HepG2 (cell line): ENCODE data around the gene LIPE. TPM values are rescaled to one million over a fixed set of nuclear protein-coding genes. Genes with fewer than 3 reads are reported as not detected.

ENCODE experiments used
- ATAC-seq: fragments of 200-7000 bp; cut with Tn5 transposase; 3 replicates; pipeline ENCODE4 v1.9.1; 2020; ENCODE audit warnings: mild to moderate bottlenecking, moderate library complexity
- BruUV-seq: library from RNA; stranded (reverse); fragments of 400-500 nt; replicated peaks from 2 replicates; lab custom pipeline; 2021; lab: Mats Ljungman, UMichigan
- CTCF ChIA-PET: fragments of 300-600 bp; formaldehyde crosslinking; extraction: SDS; loops from one replicate; lab custom pipeline; 2021; ENCODE audit warnings: low total read pairs, inconsistent platforms, low intra/inter-chr PET ratio; lab: Yijun Ruan, JAX
- POLR2A ChIA-PET: fragments of 350-600 bp; sonication (Branson Sonifier 250); formaldehyde crosslinking; loops from one replicate; lab custom pipeline; 2020; ENCODE audit warnings: antibody characterized with exemption, inconsistent platforms; lab: Yijun Ruan, JAX
- DNase-seq: peaks from one replicate; pipeline ENCODE4 v3.0.0-alpha.2; 2015; ENCODE audit warnings: low spot score
- FAIRE-seq: peaks from 3 replicates; lab custom pipeline; 2011; peaks lifted over from hg19 to GRCh38; lab: Jason Lieb, UNC
- H2AFZ ChIP-seq: one replicate; pipeline ENCODE4 v1.6.1; 2011; ENCODE audit warnings: low read length, inconsistent platforms
- H3K27ac ChIP-seq: fragments of 300-600 bp; 3 replicates; pipeline ENCODE4 v1.8.0; 2011; ENCODE audit warnings: mixed run types, mild to moderate bottlenecking, mixed read lengths, low read length, inconsistent platforms; ENCODE audit not compliant: insufficient read depth; ENCODE audit errors: extremely low read length
- H3K27me3 ChIP-seq, 2 experiments: fragments of 200-600 bp in 1 of 2; 2 replicates in 1 of 2; 3 replicates in 1 of 2; pipeline versions ENCODE4 v1.6.0 to v1.8.0; 2011; ENCODE audit warnings: low read length in 2 of 2, mild to moderate bottlenecking in 2 of 2, moderate library complexity in 2 of 2, inconsistent platforms in 1 of 2; ENCODE audit not compliant: insufficient read depth in 2 of 2, control insufficient read depth in 1 of 2
- H3K36me3 ChIP-seq, 2 experiments: fragments of 200-600 bp in 1 of 2; replicated peaks in 1 of 2; 2 replicates in 1 of 2; 3 replicates in 1 of 2; pipeline versions ENCODE4 v1.5.1 to v1.8.0; 2011; ENCODE audit warnings: low read length in 2 of 2, inconsistent platforms in 1 of 2; ENCODE audit not compliant: insufficient read depth in 2 of 2, control insufficient read depth in 1 of 2
- H3K4me1 ChIP-seq: 2 replicates; pipeline ENCODE4 v1.5.1; 2012; ENCODE audit warnings: low read length, inconsistent platforms; ENCODE audit not compliant: insufficient read depth
- H3K4me2 ChIP-seq: 2 replicates; pipeline ENCODE4 v1.6.0; 2011; ENCODE audit warnings: low read depth, low read length, inconsistent platforms
- H3K4me3 ChIP-seq, 3 experiments: fragments of 200-600 bp in 1 of 3; sonication (generic), shearing (Covaris generic) in 1 of 3; replicated peaks in 1 of 3; 2 replicates each; pipeline ENCODE4 v1.5.1; 2011 to 2016; ENCODE audit warnings: low read length in 3 of 3, inconsistent platforms in 2 of 3, low read depth in 2 of 3, mild to moderate bottlenecking in 2 of 3, control low read depth in 1 of 3, mixed read lengths in 1 of 3; ENCODE audit not compliant: insufficient read depth in 1 of 3
- H3K79me2 ChIP-seq: one replicate; pipeline ENCODE4 v1.6.1; 2011; ENCODE audit warnings: low read length, inconsistent platforms; ENCODE audit not compliant: insufficient read depth
- H3K9ac ChIP-seq: 2 replicates; pipeline ENCODE4 v1.6.0; 2011; ENCODE audit warnings: mild to moderate bottlenecking, low read depth, low read length, inconsistent platforms; ENCODE audit not compliant: insufficient read depth
- H3K9me3 ChIP-seq: 2 replicates; pipeline ENCODE4 v1.5.1; 2012; ENCODE audit warnings: mild to moderate bottlenecking, low read length
- H4K20me1 ChIP-seq: 2 replicates; pipeline ENCODE4 v1.6.0; 2011; ENCODE audit warnings: inconsistent platforms, mild to moderate bottlenecking, low read length, moderate library complexity; ENCODE audit not compliant: insufficient read depth
- BCL6 ChIP-seq: IDR thresholded peaks from 2 replicates; pipeline ENCODE4 v1.6.1; 2016; ENCODE audit warnings: missing genetic modification reagents, missing compliant biosample characterization
- CCDC6 ChIP-seq: sonication (generic); formaldehyde crosslinking; IDR thresholded peaks from 2 replicates; pipeline ENCODE4 v1.8.1; 2022; ENCODE audit warnings: mild to moderate bottlenecking, missing genetic modification reagents, moderate library complexity
- MYNN ChIP-seq: sonication (generic); formaldehyde crosslinking; IDR thresholded peaks from 2 replicates; pipeline ENCODE4 v1.4.0; 2020; ENCODE audit warnings: mild to moderate bottlenecking, low read depth, missing genetic modification reagents
- NR2C2 ChIP-seq: sonication (generic); formaldehyde crosslinking; IDR thresholded peaks from 2 replicates; pipeline ENCODE4 v1.4.0; 2020; ENCODE audit warnings: missing genetic modification reagents, mild to moderate bottlenecking, moderate library complexity, borderline replicate concordance
- NR3C1 ChIP-seq: sonication (generic); formaldehyde crosslinking; IDR thresholded peaks from 2 replicates; pipeline ENCODE4 v1.4.0; 2020; ENCODE audit warnings: missing genetic modification reagents
- ONECUT2 ChIP-seq: sonication (generic); formaldehyde crosslinking; IDR thresholded peaks from 2 replicates; pipeline ENCODE4 v1.4.0; 2020; ENCODE audit warnings: missing genetic modification reagents
- SP140L ChIP-seq: sonication (generic); formaldehyde crosslinking; IDR thresholded peaks from 2 replicates; pipeline ENCODE4 v1.4.0; 2020; ENCODE audit warnings: missing genetic modification reagents, borderline replicate concordance
- TEAD2 ChIP-seq: sonication (generic); formaldehyde crosslinking; IDR thresholded peaks from 2 replicates; pipeline ENCODE4 v1.9.0; 2021; ENCODE audit warnings: missing genetic modification reagents
- ZNF644 ChIP-seq: IDR thresholded peaks from 2 replicates; pipeline ENCODE4 v1.6.1; 2016; ENCODE audit warnings: low read depth
- ZNF672 ChIP-seq: sonication (generic); formaldehyde crosslinking; IDR thresholded peaks from 2 replicates; pipeline ENCODE4 v1.8.1; 2022; ENCODE audit warnings: missing genetic modification reagents
- ZNF678 ChIP-seq: sonication (generic); formaldehyde crosslinking; IDR thresholded peaks from 2 replicates; pipeline ENCODE4 v1.4.0; 2020; ENCODE audit warnings: mild to moderate bottlenecking, missing genetic modification reagents
- ZNF790 ChIP-seq: sonication (generic); formaldehyde crosslinking; IDR thresholded peaks from 2 replicates; pipeline ENCODE4 v1.8.0; 2022; ENCODE audit warnings: missing genetic modification reagents, mild to moderate bottlenecking, borderline replicate concordance
- WGBS: methylation state at CpG from one replicate; pipeline ENCODE4 v1.1.6; 2017; ENCODE audit warnings: low lambda C conversion rate; 5-methylcytosine and 5-hydroxymethylcytosine counted together
- in situ Hi-C: cut with HindIII; loops from 2 replicates; pipeline ENCODE4 v1.10.0; 2017; ENCODE audit warnings: low pct_unique_long_range_greater_than_20kb; ENCODE audit not compliant: extremely low pct_ligation_motif_present
- intact Hi-C: fragments of 100-400 bp; cut with micrococcal nuclease; formaldehyde crosslinking; loops from one replicate; pipeline ENCODE4 v1.10.0; 2022; ENCODE audit not compliant: unreplicated experiment
- polyA plus RNA-seq, 8 experiments: library from polyadenylated mRNA; depleted of rRNA in 3 of 8; stranded (reverse) in 7 of 8; unstranded in 1 of 8; fragments of >200 nt; fragmentation: Illumina TruSeq in 4 of 8; extraction: Trizol in 4 of 8; gene quantifications; 2 replicates each; pipeline versions ENCODE4 v1.2.1 to v1.2.3, GENCODE V29; 2011 to 2016; ENCODE audit warnings: low read depth in 4 of 8, missing spikeins in 1 of 8, mixed read lengths in 1 of 8; ENCODE audit not compliant: insufficient read depth in 1 of 8
- total RNA-seq, 5 experiments: library from RNA; depleted of rRNA; stranded (reverse); fragments of >200 nt; fragmentation: Illumina TruSeq; extraction: Trizol; gene quantifications; 2 replicates each; pipeline ENCODE4 v1.2.3, GENCODE V29; 2016; ENCODE audit warnings: low read depth in 1 of 5
- TF ChIP-seq, protein P1 (sequence below): sonication (generic); formaldehyde crosslinking; IDR thresholded peaks from 2 replicates; pipeline ENCODE4 v1.5.0; 2020; ENCODE audit warnings: mild to moderate bottlenecking, missing genetic modification reagents, moderate library complexity
- TF ChIP-seq, protein P2 (sequence below): sonication (generic); formaldehyde crosslinking; IDR thresholded peaks from 2 replicates; pipeline ENCODE4 v1.4.0; 2020; ENCODE audit warnings: missing genetic modification reagents
- TF ChIP-seq, protein P3 (sequence below): sonication (generic); IDR thresholded peaks from 2 replicates; pipeline ENCODE4 v1.6.1; 2016; ENCODE audit warnings: low read depth, borderline replicate concordance
- TF ChIP-seq, protein P4 (sequence below): sonication (generic); formaldehyde crosslinking; IDR thresholded peaks from 2 replicates; pipeline ENCODE4 v1.5.0; 2020; ENCODE audit warnings: missing genetic modification reagents, mild to moderate bottlenecking, borderline replicate concordance
- TF ChIP-seq, protein P5 (sequence below): sonication (generic); formaldehyde crosslinking; IDR thresholded peaks from 2 replicates; pipeline ENCODE4 v1.4.0; 2020; ENCODE audit warnings: mild to moderate bottlenecking, low read depth, missing genetic modification reagents
- TF ChIP-seq, protein P6 (sequence below): sonication (generic); formaldehyde crosslinking; IDR thresholded peaks from 2 replicates; pipeline ENCODE4 v1.5.0; 2020; ENCODE audit warnings: mild to moderate bottlenecking, missing genetic modification reagents

The LIPE gene
- total and polyA plus RNA-seq, 2 of the 13 experiments (the other 11 are each of a cell fraction or from before 2014, with no cell fraction given), result not detected

DNA sequence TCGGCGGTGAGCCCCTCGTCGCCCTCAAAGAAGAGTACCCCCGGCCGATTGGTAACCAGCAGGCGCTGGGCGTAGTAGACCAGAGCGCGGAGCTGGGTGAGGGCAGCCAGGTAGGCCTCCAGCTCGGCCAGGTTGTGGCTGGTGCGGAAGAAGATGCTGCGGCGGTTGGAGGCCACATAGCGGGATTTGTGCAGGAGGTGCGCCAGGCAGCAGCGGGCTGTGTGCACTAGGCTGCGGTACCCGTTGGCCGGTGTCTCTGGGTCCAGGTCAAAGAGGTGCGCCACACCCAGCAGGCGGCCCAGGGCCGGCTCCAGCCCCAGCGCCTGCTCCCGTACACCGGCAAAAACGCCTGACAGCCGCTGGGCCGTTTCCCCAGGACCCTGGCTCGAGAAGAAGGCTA is 16.8 kb downstream of the LIPE start (continued):
- TF ChIP-seq, protein P1, sequence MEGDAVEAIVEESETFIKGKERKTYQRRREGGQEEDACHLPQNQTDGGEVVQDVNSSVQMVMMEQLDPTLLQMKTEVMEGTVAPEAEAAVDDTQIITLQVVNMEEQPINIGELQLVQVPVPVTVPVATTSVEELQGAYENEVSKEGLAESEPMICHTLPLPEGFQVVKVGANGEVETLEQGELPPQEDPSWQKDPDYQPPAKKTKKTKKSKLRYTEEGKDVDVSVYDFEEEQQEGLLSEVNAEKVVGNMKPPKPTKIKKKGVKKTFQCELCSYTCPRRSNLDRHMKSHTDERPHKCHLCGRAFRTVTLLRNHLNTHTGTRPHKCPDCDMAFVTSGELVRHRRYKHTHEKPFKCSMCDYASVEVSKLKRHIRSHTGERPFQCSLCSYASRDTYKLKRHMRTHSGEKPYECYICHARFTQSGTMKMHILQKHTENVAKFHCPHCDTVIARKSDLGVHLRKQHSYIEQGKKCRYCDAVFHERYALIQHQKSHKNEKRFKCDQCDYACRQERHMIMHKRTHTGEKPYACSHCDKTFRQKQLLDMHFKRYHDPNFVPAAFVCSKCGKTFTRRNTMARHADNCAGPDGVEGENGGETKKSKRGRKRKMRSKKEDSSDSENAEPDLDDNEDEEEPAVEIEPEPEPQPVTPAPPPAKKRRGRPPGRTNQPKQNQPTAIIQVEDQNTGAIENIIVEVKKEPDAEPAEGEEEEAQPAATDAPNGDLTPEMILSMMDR (CRISPR knock-in tag), result no peak
- TF ChIP-seq ZNF644 (no peak), ZNF790 (CRISPR knock-in tag) (no peak), ZNF672 (CRISPR knock-in tag) (no peak), CCDC6 (no peak)
- TF ChIP-seq, protein P2, sequence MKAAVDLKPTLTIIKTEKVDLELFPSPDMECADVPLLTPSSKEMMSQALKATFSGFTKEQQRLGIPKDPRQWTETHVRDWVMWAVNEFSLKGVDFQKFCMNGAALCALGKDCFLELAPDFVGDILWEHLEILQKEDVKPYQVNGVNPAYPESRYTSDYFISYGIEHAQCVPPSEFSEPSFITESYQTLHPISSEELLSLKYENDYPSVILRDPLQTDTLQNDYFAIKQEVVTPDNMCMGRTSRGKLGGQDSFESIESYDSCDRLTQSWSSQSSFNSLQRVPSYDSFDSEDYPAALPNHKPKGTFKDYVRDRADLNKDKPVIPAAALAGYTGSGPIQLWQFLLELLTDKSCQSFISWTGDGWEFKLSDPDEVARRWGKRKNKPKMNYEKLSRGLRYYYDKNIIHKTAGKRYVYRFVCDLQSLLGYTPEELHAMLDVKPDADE (CRISPR knock-in tag), result no peak

DNA sequence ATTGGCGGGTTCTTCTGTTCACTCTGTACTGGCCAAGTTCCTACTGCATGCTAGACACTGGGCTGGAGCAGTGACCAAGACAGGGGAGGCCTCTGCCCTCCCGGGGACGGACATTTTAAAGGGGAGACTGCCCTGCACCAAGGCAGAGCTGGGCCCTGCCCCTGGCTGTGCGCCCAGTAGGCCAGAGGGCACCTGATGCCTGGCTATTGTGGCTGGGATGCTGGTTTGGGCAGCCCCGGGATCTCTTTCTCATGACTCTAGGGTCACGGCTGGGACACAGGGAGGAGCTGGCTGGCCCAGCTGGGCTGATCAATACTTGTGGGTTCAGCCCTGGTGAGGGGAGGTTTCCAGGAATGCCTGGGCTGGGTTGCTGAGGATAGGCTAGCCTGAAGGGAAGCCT is 17.7 kb downstream of the LIPE start:
- no peak overlapping the region for H2AFZ ChIP-seq
- no peak overlapping the region for H3K4me2 ChIP-seq
- H3K9ac ChIP-seq, result no peak overlapping the region
- DNase-seq (no peak), ATAC-seq (no peak; the same call in 1 of the 3 replicates), FAIRE-seq (no peak)
- WGBS, result 36% methylated on average over 1 of the region's 6 CpGs
- peaks cover 12% of the 10 kb centered on the region for H3K4me1 ChIP-seq
- ChIA-PET CTCF (no interaction called here), POLR2A (no interaction called here)
- H4K20me1 ChIP-seq, result no peaks in the 10 kb centered on the region
- H3K27me3 ChIP-seq, result peaks cover 10 to 56% of the 10 kb centered on the region in 2 experiments
- H3K27ac ChIP-seq, result no peak overlapping the region
- no peaks in the 10 kb centered on the region for H3K36me3 ChIP-seq
- in situ Hi-C loops (no loop called here), intact Hi-C loops (no loop called here)
- H3K9me3 ChIP-seq, result no peaks in the 10 kb centered on the region
- no peak overlapping the region for H3K4me3 ChIP-seq
- no TSS peak for BruUV-seq
- H3K79me2 ChIP-seq, result no peaks in the 10 kb centered on the region
- TF ChIP-seq ONECUT2 (no peak), NR3C1 (CRISPR knock-in tag) (no peak), SP140L (CRISPR knock-in tag) (no peak), ZNF678 (no peak), NR2C2 (CRISPR knock-in tag) (no peak), BCL6 (CRISPR knock-in tag) (peak; percentile 86), MYNN (CRISPR knock-in tag) (no peak), TEAD2 (CRISPR knock-in tag) (no peak)
- TF ChIP-seq, protein P3, sequence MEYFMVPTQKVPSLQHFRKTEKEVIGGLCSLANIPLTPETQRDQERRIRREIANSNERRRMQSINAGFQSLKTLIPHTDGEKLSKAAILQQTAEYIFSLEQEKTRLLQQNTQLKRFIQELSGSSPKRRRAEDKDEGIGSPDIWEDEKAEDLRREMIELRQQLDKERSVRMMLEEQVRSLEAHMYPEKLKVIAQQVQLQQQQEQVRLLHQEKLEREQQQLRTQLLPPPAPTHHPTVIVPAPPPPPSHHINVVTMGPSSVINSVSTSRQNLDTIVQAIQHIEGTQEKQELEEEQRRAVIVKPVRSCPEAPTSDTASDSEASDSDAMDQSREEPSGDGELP, result no peak
- TF ChIP-seq, protein P4, sequence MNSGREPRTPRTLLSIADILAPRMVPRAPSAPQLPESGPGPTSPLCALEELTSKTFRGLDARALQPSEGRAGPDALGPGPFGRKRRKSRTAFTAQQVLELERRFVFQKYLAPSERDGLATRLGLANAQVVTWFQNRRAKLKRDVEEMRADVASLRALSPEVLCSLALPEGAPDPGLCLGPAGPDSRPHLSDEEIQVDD (CRISPR knock-in tag), result no peak
- TF ChIP-seq, protein P5, sequence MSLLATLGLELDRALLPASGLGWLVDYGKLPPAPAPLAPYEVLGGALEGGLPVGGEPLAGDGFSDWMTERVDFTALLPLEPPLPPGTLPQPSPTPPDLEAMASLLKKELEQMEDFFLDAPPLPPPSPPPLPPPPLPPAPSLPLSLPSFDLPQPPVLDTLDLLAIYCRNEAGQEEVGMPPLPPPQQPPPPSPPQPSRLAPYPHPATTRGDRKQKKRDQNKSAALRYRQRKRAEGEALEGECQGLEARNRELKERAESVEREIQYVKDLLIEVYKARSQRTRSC (CRISPR knock-in tag), result no peak
- TF ChIP-seq, protein P6, sequence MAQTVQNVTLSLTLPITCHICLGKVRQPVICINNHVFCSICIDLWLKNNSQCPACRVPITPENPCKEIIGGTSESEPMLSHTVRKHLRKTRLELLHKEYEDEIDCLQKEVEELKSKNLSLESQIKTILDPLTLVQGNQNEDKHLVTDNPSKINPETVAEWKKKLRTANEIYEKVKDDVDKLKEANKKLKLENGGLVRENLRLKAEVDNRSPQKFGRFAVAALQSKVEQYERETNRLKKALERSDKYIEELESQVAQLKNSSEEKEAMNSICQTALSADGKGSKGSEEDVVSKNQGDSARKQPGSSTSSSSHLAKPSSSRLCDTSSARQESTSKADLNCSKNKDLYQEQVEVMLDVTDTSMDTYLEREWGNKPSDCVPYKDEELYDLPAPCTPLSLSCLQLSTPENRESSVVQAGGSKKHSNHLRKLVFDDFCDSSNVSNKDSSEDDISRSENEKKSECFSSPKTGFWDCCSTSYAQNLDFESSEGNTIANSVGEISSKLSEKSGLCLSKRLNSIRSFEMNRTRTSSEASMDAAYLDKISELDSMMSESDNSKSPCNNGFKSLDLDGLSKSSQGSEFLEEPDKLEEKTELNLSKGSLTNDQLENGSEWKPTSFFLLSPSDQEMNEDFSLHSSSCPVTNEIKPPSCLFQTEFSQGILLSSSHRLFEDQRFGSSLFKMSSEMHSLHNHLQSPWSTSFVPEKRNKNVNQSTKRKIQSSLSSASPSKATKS (CRISPR knock-in tag), result no peak
